GM18867 (cell line): ENCODE measurements around the gene MLC1.

Experiments used
- ATAC-seq: cut with Tn5 transposase; IDR thresholded peaks from one replicate; pipeline ENCODE4 v1.9.1; 2021; ENCODE audit warnings: mild to moderate bottlenecking, moderate library complexity; ENCODE audit not compliant: unreplicated experiment

MLC1 gene

DNA sequence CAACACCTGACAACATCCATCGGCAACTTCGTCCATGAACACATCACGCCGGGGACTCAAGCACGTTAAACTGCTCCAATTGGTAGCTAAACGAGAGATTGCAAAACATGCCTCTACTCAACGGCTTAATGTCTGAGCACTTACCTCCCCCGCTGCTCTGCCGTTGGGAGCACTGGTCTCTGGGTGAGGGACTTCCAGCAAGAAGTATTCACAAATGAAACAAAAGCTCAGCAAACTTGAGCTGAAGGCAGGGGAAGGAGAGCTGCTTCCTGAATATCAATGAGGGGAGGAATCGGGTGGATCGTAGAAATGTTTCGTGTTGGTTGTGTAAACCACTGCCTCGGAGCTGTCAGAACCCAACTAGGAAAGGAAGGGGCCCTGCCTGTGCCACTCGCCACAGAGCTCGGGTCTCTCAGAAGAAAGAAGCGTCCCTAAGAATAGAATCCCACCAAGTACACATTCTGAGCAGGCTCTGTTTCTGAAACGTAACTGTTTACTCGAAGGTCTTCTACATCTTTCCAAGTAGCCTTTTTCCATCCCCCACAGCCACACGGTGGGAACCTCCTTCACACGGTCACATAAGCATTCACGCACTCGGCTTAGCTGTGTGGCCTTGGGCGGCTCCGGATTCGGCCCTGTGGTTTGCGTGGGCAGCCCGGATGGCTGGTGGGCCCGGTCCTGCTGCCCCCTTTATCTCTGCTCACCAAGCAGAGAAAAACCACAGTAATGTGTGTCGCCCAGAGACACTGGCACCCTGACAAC lies at the start of gene MLC1:
TSS of gene MLC1 (minus strand) at position 216 of the 762 bp plus-strand sequence. CDS start 524 bp downstream, outside the sequence.
- ATAC-seq, result no peak

DNA sequence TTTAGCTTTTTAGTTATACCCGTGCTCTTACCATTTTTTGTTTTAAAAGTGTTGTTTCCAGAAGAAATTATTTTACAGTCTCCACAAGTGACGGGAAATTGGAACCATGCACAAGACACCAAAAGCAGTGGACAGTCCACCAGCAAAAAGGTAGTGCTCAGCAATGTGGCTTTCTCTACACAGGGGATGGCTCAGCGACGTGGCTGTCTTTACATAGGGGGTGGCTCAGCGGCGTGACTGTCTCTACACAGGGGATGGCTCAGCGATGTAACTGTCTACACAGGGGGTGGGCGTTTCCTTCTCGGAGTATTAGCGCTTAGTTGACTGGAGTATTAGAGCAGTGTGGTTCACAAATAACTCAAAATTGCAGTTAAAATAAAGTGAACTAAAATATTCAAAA lies 49.3 kb upstream of the MLC1 start:
- ATAC-seq, result no peak

DNA sequence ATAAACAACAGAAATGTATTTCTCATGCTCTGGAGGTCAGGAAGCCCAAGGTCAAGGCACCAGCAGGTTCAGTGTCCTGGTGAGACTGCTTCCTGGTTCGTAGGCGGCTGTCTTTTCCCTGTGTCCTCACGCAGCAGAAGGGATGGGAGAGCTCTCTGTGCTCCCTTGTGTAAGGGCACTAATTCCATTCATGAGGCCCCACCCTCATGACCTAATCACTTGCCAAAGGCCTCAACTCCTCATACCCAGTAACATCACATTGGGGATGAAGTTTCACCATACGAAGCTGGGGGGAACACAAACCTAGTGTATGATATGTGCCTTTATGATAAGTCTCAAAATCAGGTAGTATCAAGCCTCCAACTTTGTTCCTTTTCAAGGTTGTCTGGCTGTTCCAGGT lies 46.7 kb upstream of the MLC1 start:
- no peak for ATAC-seq

DNA sequence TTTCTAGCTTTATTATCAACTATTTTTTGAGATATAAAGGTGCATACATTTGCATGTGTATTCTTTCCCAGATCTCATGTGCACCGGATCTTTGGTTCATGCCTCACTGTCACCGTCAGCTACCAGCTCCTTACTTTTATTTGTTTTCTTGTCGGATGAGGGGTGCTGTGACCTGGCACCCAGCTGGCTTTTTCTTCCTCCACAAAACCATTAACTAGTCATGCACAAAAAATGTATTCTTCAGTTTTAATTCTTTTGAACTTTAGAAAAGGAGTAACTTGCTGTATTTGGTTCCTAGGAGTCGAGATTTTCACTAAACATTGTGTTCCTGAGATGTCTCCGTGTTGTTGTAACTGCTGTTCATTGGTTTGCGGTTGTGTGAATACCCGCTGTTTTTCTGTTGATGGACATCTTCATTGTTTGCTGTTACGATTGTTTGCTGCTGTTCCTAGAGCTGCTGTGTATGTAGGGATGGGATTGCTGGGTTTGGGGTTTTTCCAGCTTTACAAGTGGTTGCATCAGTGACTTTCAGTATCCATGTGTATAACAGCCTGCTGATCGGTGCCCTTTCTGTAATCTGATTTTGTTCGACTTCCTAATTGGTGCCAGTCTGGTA lies 44.0 kb upstream of the MLC1 start:
- ATAC-seq, result no peak

DNA sequence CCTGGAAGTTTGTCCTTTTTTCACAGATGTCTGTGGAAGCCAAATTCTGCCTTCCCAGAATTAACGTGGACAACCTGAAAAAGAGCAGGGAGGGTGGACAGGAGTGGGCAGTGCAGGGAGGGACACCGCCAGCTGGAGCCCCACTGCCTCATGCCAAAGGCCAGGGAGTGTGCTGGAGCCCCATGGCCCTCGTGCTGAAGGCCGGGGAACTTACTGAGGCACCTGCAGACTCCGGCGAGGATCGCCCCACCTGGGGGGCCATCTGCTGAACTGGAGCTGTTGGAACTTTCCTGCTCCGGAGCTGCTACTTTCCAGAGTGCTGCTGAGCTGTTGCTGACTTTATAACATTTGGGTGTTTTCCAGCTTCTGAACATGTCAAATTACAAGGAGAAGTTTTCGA lies 39.8 kb upstream of the MLC1 start:
- ATAC-seq, result no peak

DNA sequence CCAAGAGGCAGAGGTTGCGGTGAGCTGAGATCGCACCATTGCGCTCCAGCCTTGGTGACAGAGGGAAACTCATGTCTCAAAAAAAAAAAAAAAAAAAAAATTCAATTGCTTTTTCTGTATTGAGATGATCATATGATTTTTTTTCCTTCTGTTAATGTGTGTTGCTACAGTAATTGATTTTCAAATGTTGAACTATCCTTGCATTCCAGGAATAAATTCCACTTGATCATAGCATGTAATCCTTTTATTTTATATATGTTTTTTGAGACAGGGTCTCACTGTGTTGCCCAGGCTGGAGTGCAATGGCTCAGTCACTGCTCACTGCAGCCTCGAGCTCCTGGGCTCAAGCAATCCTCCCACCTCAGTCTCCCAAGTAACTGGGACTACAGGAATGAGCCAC lies 37.9 kb upstream of the MLC1 start:
- ATAC-seq, result no peak

DNA sequence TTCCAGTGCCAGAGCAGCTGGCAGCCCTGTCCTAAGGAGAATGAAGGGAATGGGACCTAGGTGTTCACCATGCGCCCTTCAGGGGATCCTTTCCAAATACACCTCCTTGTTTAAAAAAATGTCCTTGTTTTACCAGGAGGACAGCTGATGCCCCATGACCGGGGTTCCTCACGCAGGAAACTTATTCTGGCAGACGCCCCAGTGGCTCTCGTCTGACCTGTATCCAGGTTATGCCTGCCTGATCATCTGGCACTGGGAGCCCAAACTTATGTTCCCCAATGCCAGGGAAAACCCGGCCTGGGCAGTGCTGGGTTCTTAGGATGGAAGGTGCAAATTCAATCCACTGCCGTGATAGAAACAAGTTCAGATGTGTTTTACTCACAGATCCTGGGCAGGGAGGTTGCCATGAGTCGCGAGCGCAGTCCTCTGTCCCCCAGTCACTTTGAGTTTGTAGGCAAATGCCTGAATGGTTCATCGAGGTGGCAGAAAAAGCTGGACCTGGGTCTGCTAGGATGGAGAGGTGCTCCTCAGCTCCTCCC lies 36.0 kb upstream of the MLC1 start:
- no peak for ATAC-seq

DNA sequence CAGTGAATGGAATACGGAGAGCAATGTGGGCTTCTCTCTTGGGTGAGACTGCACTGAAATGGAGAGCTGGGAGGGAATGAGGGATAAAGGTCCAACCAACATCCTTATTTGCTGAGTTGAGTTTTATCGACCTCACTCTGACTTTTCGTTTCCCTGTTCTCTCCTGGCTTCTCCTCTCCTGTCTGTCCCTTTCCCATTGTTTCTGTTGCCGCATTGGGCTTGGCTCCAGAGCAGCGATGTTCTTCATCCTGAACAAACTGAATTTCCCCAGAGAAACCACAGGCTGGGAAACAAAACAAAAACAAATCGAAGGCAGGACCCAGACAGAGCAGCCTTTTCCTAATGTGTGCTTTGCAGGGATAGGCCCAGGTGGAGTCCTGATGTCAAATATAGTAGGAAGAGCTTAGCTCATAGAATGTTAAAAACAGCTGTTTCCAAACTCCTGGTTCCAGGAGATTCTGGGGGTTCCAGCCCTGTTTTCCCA lies 34.6 kb upstream of the MLC1 start:
- no peak for ATAC-seq

DNA sequence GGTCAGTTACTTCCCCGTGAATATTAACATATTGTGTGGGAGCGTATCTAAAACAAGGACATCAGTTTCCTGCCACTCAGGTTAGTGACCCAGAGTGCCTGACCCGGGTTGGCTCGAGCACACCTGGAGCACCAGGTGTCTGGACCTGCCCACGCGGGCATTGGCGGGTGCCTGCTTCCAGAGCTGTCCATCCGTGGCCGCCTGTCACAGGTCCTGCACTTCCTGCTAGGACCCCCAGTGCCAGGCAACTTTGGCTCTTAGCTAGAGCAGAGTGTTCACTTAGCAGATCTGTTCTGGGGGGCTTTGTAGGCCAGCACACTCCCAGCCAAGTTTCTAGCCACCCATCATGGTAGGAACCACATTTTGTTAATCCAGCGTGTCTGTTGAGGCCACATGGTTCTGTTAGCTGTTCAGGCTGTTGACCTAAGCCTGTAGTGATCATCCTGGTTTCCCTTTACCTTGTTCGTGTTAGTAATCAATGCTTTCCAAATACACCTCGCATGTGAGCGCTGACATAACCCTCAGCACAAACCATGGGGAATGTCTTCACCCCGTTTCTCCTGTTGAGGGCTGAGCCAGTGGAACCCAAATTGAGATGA lies 34.0 kb upstream of the MLC1 start:
- ATAC-seq, result no peak

DNA sequence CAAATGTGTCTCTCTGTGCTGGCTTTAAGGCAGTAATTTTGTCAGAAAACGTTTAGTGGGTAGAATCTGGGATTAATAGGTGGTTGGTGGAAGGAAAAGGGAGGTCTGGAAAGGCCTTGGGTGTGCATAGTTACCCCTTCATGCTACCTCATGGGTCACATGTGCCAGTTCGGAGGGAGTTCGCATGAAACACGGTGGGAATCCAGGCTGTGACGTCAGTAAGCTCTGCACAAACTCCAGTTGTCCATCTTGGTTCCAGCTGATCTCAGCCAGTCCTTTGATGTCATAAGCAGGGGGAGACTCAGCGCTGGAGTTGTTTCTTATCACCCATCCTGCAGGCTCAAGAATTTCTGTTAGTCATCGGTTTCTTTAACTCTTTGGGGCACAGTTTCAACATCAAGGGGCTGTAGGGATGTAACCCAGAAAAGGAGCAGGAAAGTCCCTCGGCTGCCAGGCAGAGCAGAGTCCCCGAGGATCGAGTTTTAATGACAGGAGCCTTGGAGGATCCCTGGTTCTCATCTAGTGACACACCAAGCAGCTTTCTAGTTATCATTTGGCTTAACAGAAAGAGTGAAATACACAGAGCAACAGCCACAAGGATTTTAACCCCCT lies 33.4 kb upstream of the MLC1 start:
- ATAC-seq, result no peak

DNA sequence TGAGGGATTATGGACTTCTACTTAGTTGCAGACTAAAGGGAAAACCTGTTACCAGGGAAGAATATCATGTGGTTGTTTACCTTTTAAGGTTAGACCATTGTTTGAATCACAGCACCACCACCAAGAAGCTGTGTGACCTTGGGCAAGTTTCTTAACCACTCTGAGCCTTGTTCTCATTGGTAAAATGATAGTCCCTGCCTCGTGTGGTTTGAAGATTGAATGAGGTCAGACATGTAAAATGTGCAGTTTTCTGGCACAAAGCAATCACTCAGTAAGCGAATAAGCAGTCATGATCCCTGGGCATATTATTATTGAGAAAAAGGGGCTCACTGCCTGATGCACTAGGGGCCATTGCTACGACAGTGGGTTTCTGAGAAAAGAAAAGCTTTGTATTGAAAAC lies 32.9 kb upstream of the MLC1 start:
- no peak for ATAC-seq

DNA sequence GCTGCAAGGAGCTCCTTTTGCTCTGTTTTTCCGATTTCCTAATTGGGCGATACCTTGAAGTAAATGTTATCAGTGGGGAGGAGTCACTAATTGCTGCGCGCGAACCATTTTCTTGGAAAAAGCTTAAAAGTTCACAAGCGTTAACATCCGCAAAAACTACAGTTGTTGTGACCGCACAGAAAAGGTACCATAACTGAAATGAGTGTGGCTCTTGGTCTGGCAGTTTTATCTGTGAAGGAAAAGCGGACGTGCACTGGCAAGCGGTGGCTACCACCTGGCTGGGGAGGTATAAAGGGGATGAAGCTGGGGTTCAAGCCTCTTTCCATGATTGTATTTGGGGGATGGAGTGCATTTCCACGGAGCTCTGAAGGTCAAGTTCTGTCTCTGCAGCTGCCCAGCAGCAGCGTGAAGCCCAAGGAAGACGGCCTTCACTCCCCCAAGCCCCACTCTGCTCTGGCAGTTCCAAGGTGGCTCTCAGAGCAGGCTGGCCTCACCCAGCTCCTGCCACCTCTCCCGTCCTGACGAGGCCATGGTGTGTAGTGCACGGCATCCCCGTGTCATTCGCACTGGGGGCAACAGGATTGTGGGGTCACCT lies 32.0 kb upstream of the MLC1 start:
- no peak for ATAC-seq

DNA sequence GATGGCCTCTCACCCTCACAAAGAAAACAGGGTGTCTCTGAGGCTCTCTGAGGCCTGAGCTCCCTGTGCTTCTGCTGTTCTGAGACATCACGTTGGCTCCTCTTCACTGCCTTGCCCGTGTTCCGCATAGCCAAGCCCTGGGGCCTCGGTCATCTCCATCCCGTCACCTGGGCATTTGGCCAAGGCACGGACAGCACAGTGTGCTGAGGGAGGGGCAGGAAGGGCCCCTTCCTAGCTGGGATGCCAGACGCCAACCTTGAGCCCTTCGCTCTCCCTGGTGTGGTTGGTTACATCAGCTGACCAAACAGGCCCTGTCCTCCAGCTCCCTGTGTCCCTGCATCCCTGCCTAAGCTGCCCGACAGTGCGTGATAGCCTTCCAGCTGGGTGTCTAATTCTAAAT lies 30.5 kb upstream of the MLC1 start:
- ATAC-seq, result no peak

DNA sequence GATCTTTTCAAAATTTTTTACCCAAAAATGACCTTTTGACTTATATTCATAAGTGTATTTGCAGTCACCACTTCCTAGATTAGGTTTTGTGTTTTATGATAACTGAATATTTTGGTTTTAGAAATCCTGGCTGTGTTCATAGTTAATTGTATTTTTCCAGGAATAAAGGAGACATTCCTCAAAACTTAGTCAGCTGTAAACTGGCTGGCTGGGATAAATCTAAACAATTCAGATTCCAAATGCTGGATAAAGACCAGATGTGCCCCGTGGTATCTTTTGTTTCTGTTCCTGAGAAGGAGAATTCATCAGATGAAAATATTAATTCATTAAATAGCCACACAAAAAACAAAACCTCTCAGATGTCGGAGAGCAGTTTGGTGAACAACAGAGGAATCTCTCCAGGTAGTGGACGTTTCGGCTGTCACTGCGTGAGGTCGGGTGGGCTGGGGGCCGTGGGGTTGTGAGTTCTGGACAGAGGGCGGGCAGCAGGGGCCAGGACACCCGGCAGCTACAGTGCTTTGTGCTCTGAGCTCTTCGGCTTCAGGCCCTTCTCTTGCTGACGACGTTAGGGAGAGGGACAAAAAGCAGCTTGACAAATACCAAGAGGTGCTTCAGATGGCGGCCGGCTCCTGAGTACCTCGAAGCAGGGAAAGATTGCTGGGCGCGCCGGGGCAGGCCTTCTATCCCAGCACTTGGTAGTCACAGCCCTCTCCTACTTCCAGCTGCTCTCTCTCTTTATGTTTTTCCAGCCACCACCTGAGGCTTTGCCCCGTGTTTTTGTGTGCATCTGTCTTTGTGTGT lies 29.2 kb upstream of the MLC1 start:
- ATAC-seq, result no peak

DNA sequence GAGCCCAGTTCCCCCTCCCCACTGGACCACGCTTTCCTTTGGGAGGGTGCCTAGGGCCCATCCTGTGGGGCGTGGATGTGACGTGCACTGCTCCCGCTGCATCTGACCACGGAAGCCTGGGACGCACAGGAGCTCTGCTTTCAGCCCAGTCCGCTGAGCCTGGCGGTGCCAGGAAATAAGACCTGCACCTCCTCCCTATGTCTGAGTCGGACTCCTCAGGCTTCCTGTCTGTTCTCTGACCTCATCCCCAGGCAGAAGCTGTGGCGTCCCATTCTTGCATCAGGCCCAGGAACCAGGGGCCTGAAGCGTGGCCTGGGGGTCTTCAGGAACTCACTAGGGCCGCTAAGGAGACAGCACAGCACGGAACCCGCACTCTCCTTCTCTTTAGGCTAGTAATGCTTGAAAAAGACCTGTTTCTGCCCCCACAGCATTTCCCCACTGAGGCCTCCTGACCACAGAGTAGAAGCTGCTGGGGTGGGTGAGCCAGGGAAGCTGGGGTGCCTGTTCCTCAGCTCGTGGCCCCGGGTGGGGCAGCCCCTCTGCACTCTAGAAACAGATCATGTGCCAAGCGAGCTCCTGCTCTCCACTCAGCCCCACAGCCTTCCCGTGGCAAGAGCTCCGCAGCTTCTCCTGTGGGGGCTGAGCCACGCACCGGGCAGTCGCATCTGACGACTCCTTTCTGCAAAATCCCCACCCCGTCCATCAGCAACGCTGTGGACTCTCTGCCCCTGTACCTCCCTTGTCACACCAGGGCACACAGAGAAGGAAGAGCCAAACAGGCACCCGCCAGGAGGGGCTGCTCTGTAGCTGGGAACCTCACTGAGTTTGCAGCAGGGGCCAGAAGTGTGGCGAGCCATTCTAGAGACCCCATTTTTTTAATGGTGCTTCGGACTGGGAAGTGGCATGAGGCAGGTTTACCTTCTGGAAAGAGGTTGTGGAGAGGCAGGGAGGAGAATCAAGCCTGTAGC lies 27.2 kb upstream of the MLC1 start:
- no peak for ATAC-seq

DNA sequence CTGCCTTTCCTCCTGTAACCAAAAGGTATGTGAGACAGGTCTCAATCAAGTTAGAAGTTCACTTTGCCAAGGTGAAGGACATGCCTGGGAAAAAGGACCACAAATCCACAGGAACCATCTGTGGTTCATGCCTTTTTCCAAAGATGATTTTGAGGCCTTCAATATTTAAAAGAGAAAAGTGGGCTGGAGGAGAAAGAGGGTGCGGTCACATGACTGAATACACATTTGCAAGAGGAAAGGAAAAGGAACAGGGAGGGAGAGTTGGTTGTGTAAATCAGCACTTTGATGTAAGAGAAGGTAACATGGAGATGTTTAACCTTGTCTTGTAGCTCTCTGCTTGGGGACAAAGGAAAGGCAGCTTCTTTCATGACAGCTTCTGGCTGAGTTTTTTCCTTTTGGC lies 25.8 kb upstream of the MLC1 start:
- ATAC-seq, result no peak

DNA sequence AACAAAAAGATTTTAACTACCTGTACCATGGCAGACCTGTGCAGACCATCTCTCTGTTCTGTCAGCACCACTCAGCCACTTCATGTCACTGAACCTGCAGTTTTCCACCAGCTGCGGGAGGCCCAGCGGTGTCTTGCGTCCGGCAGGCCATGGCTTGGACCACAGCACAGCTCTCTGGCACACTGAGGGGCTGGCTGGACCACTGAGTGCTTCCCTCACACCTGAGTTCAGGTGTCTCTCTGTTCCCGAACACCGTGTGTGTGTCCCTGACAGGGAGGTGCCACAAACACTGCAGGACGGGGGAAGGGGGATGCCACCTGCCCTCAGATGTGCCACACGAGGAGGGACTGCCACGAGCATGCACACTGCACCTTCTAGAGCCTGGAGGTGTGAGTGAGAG lies 22.3 kb upstream of the MLC1 start:
- no peak for ATAC-seq

DNA sequence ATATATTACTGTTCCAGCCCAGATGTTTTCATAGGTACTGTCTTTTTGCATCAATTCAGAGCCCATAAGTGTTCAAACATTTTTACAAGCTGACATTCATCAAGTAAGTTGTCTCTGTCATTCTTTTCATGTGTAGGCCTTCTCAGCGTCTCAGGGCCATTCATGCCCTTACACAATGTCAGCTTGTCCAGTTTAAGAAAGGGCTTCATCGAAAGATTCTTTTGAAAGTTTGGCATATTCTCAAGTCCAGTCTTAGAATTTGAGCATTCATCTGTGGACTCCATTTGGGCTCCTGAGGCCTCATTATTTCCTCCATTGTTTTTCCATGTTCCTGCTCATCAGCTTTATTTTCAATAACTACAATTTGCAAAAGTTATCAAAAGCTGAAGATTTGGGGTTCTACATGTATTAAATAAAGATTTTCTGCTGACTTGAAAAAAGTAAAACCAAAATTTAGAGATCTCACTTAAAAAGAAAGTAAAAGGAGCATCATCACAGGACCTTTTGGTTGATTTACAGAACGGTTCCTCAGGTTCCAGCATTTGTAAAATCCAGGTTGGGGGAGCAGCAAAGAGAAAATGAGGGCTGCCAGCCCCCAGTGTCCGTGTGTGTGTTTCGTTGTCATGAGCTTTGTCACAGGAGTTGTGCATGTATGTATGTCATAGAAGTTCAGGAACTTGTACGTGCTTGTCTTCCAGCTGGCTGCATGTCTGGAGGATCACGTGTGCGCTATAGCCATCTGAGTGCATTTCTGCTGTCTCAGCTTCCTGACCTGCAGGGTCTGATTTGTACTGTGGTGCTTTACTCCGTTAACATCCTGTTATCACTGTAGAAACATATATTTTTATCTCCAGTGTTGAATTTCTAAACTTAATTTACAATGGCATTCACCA lies 20.2 kb upstream of the MLC1 start:
- no peak for ATAC-seq
